22Rv1 (cell line): ENCODE results near the gene TMEM139.

Experiments used
- H3K27ac ChIP-seq: fragments of 450-650 bp; 2 replicates; pipeline ENCODE4 v1.5.1; 2017
- ZFX ChIP-seq: fragments of 450-650 bp; IDR thresholded peaks from 2 replicates; pipeline ENCODE4 v1.6.1; 2017; ENCODE audit warnings: antibody characterized with exemption, borderline replicate concordance
- TF ChIP-seq, protein P1 (sequence below): fragments of 450-650 bp; IDR thresholded peaks from 2 replicates; pipeline ENCODE4 v1.5.1; 2017; ENCODE audit warnings: mild to moderate bottlenecking

The TMEM139 gene

GRCh38 chr7:143240291-143241168 lies 44.2 kb upstream of the TMEM139 start:
- no peak overlapping the region for H3K27ac ChIP-seq
- TF ChIP-seq ZFX: no peak
- TF ChIP-seq, protein P1, sequence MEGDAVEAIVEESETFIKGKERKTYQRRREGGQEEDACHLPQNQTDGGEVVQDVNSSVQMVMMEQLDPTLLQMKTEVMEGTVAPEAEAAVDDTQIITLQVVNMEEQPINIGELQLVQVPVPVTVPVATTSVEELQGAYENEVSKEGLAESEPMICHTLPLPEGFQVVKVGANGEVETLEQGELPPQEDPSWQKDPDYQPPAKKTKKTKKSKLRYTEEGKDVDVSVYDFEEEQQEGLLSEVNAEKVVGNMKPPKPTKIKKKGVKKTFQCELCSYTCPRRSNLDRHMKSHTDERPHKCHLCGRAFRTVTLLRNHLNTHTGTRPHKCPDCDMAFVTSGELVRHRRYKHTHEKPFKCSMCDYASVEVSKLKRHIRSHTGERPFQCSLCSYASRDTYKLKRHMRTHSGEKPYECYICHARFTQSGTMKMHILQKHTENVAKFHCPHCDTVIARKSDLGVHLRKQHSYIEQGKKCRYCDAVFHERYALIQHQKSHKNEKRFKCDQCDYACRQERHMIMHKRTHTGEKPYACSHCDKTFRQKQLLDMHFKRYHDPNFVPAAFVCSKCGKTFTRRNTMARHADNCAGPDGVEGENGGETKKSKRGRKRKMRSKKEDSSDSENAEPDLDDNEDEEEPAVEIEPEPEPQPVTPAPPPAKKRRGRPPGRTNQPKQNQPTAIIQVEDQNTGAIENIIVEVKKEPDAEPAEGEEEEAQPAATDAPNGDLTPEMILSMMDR: peak; percentile 99

DNA sequence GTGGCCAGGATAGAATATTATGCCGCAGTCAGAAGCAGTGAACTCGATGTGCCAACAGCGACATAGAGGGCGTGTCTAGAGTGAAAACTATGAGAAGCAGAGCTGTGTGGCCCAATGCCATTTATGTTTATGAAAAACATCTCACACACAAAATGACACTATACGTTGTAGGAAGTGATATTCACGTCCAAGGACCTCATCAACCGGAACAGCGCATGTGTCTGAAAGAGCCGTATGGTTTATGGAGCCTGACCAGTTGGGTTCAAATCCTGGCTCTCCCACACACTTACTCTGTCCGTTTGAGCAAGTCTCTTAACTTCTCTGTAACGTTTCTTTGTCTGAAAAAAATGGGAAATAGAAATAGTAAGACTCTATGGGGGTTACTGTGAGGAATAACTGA lies 42.5 kb upstream of the TMEM139 start:
- TF ChIP-seq ZFX: no peak
- TF ChIP-seq, protein P1: no peak
- no peak overlapping the region for H3K27ac ChIP-seq

DNA sequence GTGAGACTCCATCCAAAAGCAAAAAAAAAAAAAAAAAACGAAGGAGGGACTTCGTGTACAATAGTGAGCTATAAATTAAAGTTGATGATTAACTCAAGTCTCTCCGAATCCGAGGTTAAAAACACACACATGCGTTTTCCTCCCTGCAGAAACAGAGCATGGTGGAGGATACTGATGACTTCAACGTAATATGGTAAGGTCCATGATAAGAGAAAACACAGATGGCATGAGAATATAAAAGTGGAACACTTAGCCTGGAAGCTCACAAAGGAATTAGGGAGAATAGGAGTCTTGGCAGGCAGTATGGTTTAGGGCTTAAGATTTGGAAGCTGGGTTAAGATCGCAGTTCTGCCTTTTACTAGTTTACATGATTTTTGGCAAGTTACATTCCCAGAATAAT lies 41.6 kb upstream of the TMEM139 start:
- H3K27ac ChIP-seq: peak overlapping the region; percentile 61
- TF ChIP-seq, protein P1: no peak
- TF ChIP-seq ZFX: no peak

DNA sequence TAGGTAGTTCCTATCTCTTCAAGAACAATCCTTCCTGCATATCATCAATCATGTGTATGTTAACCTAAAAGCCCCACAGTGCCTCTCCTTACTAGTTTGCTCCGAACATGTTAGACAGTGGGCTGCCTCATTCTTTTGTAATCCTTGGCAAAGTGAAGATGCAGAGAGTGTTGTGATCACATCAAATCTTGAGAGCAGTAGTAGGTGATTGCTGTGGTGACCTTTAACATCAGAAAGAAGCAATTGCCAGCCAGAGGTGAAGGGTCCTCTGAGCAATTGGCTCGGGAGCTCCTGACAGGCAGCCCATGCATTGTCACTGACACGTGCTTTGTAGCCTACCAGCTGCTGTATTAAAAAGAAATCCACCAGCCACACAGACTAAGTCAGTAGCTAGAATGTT lies 41.1 kb upstream of the TMEM139 start:
- TF ChIP-seq ZFX: no peak
- TF ChIP-seq, protein P1: no peak
- peak overlapping the region; percentile 61 for H3K27ac ChIP-seq

DNA sequence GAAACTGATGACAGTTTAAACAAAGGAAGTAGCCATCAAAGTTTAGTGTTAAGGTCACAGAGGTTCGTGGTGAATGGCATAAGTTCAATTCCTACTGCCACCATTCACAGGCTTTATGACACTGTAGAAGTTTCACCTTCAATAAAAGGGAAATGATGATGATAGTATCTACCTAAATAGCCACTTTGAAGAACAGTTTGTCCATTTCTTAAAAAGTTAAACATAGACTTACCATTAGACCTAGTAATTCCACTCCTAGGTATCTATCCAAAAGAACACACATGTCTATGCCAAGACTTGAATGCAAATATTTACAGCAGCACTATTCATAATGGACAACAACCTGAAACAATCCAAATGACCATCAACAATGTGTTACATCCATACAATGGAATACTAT lies 40.4 kb upstream of the TMEM139 start:
- H3K27ac ChIP-seq: peak overlapping the region; percentile 61
- TF ChIP-seq, protein P1: no peak
- no peak for TF ChIP-seq ZFX

GRCh38 chr7:143245123-143245522 lies 39.6 kb upstream of the TMEM139 start:
- peak overlapping the region; percentile 61 for H3K27ac ChIP-seq
- TF ChIP-seq, protein P1: no peak
- TF ChIP-seq ZFX: no peak

DNA sequence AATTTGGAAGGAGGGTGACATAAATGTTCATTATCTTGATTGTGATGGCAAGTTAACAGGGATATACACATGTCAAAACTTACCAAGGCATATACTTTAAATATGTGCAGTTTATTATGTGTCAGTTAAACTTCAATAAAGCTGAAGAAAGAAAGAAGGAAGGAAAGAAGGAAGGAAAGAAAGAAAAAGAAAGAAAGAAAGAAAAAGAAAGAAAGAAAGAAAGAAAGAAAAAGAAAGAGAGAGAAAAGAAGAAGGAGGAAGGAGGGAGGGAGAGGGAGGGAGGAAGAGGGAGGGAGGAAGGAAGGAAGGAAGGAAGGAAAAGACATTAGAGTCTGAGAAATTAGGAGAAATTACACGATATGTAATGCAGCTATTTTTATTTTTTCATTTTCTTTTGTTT lies 37.4 kb upstream of the TMEM139 start:
- TF ChIP-seq, protein P1: no peak
- no peak for TF ChIP-seq ZFX
- H3K27ac ChIP-seq: no peak overlapping the region
